GM23338 (cell line): ENCODE measurements around the gene DIO1. TPM values are rescaled to one million over a fixed set of nuclear protein-coding genes. Genes with fewer than 3 reads are reported as not detected.

Experiments used
- ATAC-seq: fragments of 200-7000 bp; cut with Tn5 transposase; 3 replicates; pipeline ENCODE4 v1.9.1; 2020
- DNase-seq: peaks from one replicate; pipeline ENCODE4 v3.0.0-alpha.2; 2015; ENCODE audit warnings: low spot score
- H2AFZ ChIP-seq: fragments of 200-600 bp; sonication (generic); 2 replicates; pipeline ENCODE4 v1.8.0; 2016; ENCODE audit warnings: antibody characterized with exemption, mild to moderate bottlenecking, moderate library complexity
- H3F3A ChIP-seq: fragments of 200-600 bp; sonication (generic); replicated peaks from 2 replicates; pipeline ENCODE4 v1.8.0; 2017; ENCODE audit warnings: antibody characterized with exemption, mixed run types, low read depth
- H3K27ac ChIP-seq: fragments of 200-600 bp; sonication (generic); 2 replicates; pipeline ENCODE4 v1.6.1; 2016; ENCODE audit warnings: low read depth
- H3K27me3 ChIP-seq: fragments of 200-600 bp; sonication (generic); 2 replicates; pipeline ENCODE4 v1.8.0; 2016; ENCODE audit warnings: mild to moderate bottlenecking, mixed run types, moderate library complexity; ENCODE audit not compliant: insufficient read depth
- H3K36me3 ChIP-seq: fragments of 200-600 bp; sonication (generic); 2 replicates; pipeline ENCODE4 v1.8.0; 2016; ENCODE audit warnings: mild to moderate bottlenecking; ENCODE audit not compliant: insufficient read depth
- H3K4me1 ChIP-seq: fragments of 200-600 bp; sonication (generic); 2 replicates; pipeline ENCODE4 v1.8.0; 2016; ENCODE audit warnings: mild to moderate bottlenecking, moderate library complexity; ENCODE audit not compliant: insufficient read depth
- H3K4me2 ChIP-seq: fragments of 200-600 bp; sonication (generic); 2 replicates; pipeline ENCODE4 v1.7.1; 2017; ENCODE audit warnings: mixed run types
- H3K4me3 ChIP-seq: fragments of 200-600 bp; sonication (generic); 2 replicates; pipeline ENCODE4 v1.6.1; 2016; ENCODE audit warnings: mixed run types
- H3K79me2 ChIP-seq: fragments of 200-600 bp; sonication (generic); replicated peaks from 2 replicates; pipeline ENCODE4 v1.8.0; 2017; ENCODE audit warnings: mild to moderate bottlenecking; ENCODE audit not compliant: insufficient read depth
- H3K9me2 ChIP-seq: fragments of 200-600 bp; sonication (generic); 2 replicates; pipeline ENCODE4 v1.8.0; 2017; ENCODE audit not compliant: insufficient read depth
- H4K20me1 ChIP-seq: fragments of 200-600 bp; sonication (generic); replicated peaks from 2 replicates; pipeline ENCODE4 v1.8.0; 2017; ENCODE audit warnings: mild to moderate bottlenecking; ENCODE audit not compliant: insufficient read depth
- H3K27ac Mint-ChIP-seq: 2 replicates; pipeline ENCODE4 v1.8.0; 2020; ENCODE audit warnings: inconsistent platforms, mild to moderate bottlenecking, moderate library complexity, mixed read lengths
- H3K27me3 Mint-ChIP-seq: 3 replicates; pipeline ENCODE4 v1.8.0; 2022; ENCODE audit warnings: low read depth, mild to moderate bottlenecking, moderate library complexity, mixed read lengths, inconsistent platforms; ENCODE audit not compliant: insufficient read depth, poor library complexity
- H3K36me3 Mint-ChIP-seq: 3 replicates; pipeline ENCODE4 v1.8.0; 2021; ENCODE audit warnings: low read depth, mild to moderate bottlenecking, inconsistent platforms, moderate library complexity, mixed read lengths
- H3K4me1 Mint-ChIP-seq: 3 replicates; pipeline ENCODE4 v1.8.0; 2020; ENCODE audit warnings: mild to moderate bottlenecking, inconsistent platforms, mixed read lengths
- H3K4me3 Mint-ChIP-seq: 3 replicates; pipeline ENCODE4 v1.8.0; 2021; ENCODE audit warnings: moderate library complexity, mild to moderate bottlenecking, inconsistent platforms, mixed read lengths
- H3K9me3 Mint-ChIP-seq: 3 replicates; pipeline ENCODE4 v1.8.0; 2020; ENCODE audit warnings: moderate library complexity, mild to moderate bottlenecking, inconsistent platforms, mixed read lengths
- CREB1 ChIP-seq: fragments of 250-450 bp; sonication (Bioruptor Pico); IDR thresholded peaks from 2 replicates; pipeline ENCODE4 v1.5.0; 2020; ENCODE audit warnings: low read depth, mild to moderate bottlenecking, moderate library complexity
- EZH2 ChIP-seq: fragments of 200-600 bp; sonication (generic); IDR thresholded peaks from one replicate; pipeline ENCODE4 v1.8.0; 2017; ENCODE audit warnings: antibody characterized with exemption, mild to moderate bottlenecking, low read depth; ENCODE audit not compliant: unreplicated experiment
- EZH2phosphoT487 ChIP-seq: fragments of 200-600 bp; sonication (generic); IDR thresholded peaks from one replicate; pipeline ENCODE4 v1.8.1; 2018; ENCODE audit warnings: antibody characterized with exemption; ENCODE audit not compliant: unreplicated experiment
- JUNB ChIP-seq: IDR thresholded peaks from one replicate; pipeline ENCODE4 v1.6.1; 2016; ENCODE audit warnings: antibody characterized with exemption; ENCODE audit not compliant: unreplicated experiment
- NANOG ChIP-seq: IDR thresholded peaks from 2 replicates; pipeline ENCODE4 v1.6.1; 2016; ENCODE audit warnings: antibody characterized with exemption, borderline replicate concordance
- POLR2AphosphoS5 ChIP-seq: IDR thresholded peaks from 2 replicates; pipeline ENCODE4 v1.6.1; 2016; ENCODE audit warnings: antibody characterized with exemption, low read depth
- STAT1 ChIP-seq: IDR thresholded peaks from one replicate; pipeline ENCODE4 v1.6.1; 2016; ENCODE audit warnings: antibody characterized with exemption; ENCODE audit not compliant: unreplicated experiment
- ZNF114 ChIP-seq: fragments of 250-450 bp; sonication (Bioruptor Pico); IDR thresholded peaks from 2 replicates; pipeline ENCODE4 v1.5.0; 2020; ENCODE audit warnings: mild to moderate bottlenecking, moderate library complexity
- ZNF331 ChIP-seq: fragments of 250-450 bp; sonication (Bioruptor Pico); IDR thresholded peaks from 2 replicates; pipeline ENCODE4 v1.5.0; 2020; ENCODE audit warnings: low read depth, mild to moderate bottlenecking, moderate library complexity
- polyA plus RNA-seq: library from polyadenylated mRNA; unstranded; fragments of >200 nt; fragmentation: Nextera tagmentation; extraction: Ambion mirVana; gene quantifications from 2 replicates; pipeline ENCODE4 v1.2.1, GENCODE V29; 2016
- total RNA-seq: library from RNA; depleted of rRNA; stranded (reverse); fragments of >200 nt; shearing (Covaris generic); gene quantifications from 2 replicates; pipeline ENCODE4 v1.2.3, GENCODE V29; 2014
- TF ChIP-seq, protein P1 (sequence below): IDR thresholded peaks from one replicate; pipeline ENCODE4 v1.6.1; 2018; ENCODE audit warnings: antibody characterized with exemption; ENCODE audit not compliant: unreplicated experiment
- TF ChIP-seq, protein P2 (sequence below), 2 experiments: fragments of 200-600 bp in 1 of 2; sonication (generic) in 1 of 2; conservative IDR thresholded peaks; 2 replicates each; pipeline versions ENCODE4 v1.5.1 to v1.6.1; 2016 to 2017; ENCODE audit warnings: antibody characterized with exemption in 2 of 2, low read depth in 2 of 2, mild to moderate bottlenecking in 2 of 2, moderate library complexity in 1 of 2
- TF ChIP-seq, protein P3 (sequence below): IDR thresholded peaks from 2 replicates; pipeline ENCODE4 v1.6.1; 2016; ENCODE audit warnings: antibody characterized with exemption

Gene DIO1
- total and polyA plus RNA-seq, 2 experiments from 2014 or later = 0.27 TPM; not detected in 1

DNA sequence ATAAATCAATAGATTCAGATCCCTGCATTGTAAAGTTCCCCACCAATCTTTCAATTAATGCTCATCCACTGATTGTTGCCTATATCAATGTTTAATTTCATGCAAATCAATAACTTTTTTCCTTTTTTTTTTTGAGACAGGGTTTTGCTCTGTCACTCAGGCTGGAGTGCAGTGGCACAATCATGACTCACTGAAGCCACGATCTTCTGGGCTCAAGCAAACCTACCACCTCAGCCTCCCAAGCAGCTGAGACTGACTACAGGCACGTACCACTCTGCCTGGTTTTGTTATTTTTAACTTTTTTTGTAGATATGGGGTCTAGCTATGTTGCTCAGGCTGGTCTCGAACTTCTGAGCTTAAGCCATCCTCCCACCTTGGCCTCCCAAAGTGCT, 25.7 kb downstream of the DIO1 start (continued):
- TF ChIP-seq, protein P1, sequence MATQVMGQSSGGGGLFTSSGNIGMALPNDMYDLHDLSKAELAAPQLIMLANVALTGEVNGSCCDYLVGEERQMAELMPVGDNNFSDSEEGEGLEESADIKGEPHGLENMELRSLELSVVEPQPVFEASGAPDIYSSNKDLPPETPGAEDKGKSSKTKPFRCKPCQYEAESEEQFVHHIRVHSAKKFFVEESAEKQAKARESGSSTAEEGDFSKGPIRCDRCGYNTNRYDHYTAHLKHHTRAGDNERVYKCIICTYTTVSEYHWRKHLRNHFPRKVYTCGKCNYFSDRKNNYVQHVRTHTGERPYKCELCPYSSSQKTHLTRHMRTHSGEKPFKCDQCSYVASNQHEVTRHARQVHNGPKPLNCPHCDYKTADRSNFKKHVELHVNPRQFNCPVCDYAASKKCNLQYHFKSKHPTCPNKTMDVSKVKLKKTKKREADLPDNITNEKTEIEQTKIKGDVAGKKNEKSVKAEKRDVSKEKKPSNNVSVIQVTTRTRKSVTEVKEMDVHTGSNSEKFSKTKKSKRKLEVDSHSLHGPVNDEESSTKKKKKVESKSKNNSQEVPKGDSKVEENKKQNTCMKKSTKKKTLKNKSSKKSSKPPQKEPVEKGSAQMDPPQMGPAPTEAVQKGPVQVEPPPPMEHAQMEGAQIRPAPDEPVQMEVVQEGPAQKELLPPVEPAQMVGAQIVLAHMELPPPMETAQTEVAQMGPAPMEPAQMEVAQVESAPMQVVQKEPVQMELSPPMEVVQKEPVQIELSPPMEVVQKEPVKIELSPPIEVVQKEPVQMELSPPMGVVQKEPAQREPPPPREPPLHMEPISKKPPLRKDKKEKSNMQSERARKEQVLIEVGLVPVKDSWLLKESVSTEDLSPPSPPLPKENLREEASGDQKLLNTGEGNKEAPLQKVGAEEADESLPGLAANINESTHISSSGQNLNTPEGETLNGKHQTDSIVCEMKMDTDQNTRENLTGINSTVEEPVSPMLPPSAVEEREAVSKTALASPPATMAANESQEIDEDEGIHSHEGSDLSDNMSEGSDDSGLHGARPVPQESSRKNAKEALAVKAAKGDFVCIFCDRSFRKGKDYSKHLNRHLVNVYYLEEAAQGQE = no peak
- TF ChIP-seq, protein P2, sequence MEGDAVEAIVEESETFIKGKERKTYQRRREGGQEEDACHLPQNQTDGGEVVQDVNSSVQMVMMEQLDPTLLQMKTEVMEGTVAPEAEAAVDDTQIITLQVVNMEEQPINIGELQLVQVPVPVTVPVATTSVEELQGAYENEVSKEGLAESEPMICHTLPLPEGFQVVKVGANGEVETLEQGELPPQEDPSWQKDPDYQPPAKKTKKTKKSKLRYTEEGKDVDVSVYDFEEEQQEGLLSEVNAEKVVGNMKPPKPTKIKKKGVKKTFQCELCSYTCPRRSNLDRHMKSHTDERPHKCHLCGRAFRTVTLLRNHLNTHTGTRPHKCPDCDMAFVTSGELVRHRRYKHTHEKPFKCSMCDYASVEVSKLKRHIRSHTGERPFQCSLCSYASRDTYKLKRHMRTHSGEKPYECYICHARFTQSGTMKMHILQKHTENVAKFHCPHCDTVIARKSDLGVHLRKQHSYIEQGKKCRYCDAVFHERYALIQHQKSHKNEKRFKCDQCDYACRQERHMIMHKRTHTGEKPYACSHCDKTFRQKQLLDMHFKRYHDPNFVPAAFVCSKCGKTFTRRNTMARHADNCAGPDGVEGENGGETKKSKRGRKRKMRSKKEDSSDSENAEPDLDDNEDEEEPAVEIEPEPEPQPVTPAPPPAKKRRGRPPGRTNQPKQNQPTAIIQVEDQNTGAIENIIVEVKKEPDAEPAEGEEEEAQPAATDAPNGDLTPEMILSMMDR (conservative IDR thresholded peaks at IDR 0.05; ENCODE audit: low read depth in 2 of 2) = no peak
- no peak for TF ChIP-seq ZNF331 (CRISPR knock-in tag)
- no peak for TF ChIP-seq POLR2AphosphoS5
- no peak for TF ChIP-seq EZH2

DNA sequence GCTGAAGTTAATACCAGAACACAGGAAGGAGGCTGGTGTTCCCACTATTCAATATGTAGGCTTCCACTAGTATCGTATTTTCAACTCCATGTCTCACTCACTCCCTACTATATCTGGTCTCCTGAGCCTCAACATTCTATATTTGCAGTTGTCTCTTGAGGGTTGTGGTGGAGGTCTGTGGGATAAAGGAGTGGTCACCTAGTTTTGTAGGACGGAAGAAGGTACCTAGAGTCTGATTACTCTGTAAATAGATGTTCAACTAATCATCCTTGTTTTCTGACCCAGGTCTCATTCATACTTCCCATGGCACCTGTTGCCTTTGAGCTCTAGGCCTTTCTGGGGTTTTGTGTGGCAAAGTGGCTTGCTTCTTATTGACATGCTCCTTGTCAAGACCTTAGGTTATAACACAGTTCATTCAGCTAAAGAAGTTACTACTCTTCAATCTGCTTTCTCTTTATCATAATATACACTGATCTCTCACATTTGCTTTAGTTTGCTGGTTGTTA, 33.4 kb downstream of the DIO1 start:
- Mint-ChIP-seq H3K4me1 (no peaks in the 10 kb centered on the region), H3K36me3 (peaks cover 8% of the 10 kb centered on the region; the same call in 2 of the 3 replicates), H3K27me3 (peaks cover 2% of the 10 kb centered on the region), H3K27ac (no peak overlapping the region), H3K9me3 (no peaks in the 10 kb centered on the region; the same call in 2 of the 3 replicates), H3K4me3 (no peak overlapping the region)
- H3F3A ChIP-seq = no peaks in the 10 kb centered on the region
- no peaks in the 10 kb centered on the region for H3K79me2 ChIP-seq
- H3K27me3 ChIP-seq = no peaks in the 10 kb centered on the region
- no peaks in the 10 kb centered on the region for H4K20me1 ChIP-seq
- no peak for DNase-seq
- TF ChIP-seq STAT1 = no peak
- no peak for TF ChIP-seq EZH2phosphoT487
- TF ChIP-seq, protein P3, sequence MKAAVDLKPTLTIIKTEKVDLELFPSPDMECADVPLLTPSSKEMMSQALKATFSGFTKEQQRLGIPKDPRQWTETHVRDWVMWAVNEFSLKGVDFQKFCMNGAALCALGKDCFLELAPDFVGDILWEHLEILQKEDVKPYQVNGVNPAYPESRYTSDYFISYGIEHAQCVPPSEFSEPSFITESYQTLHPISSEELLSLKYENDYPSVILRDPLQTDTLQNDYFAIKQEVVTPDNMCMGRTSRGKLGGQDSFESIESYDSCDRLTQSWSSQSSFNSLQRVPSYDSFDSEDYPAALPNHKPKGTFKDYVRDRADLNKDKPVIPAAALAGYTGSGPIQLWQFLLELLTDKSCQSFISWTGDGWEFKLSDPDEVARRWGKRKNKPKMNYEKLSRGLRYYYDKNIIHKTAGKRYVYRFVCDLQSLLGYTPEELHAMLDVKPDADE = no peak
- no peak for TF ChIP-seq ZNF114 (CRISPR knock-in tag)
- no peak for TF ChIP-seq ZNF331 (CRISPR knock-in tag)
- TF ChIP-seq JUNB = no peak
- TF ChIP-seq, protein P2 (conservative IDR thresholded peaks at IDR 0.05; ENCODE audit: low read depth in 2 of 2) = no peak
- TF ChIP-seq CREB1 (CRISPR knock-in tag) = no peak
- no peak for TF ChIP-seq NANOG
- no peak for TF ChIP-seq POLR2AphosphoS5
- TF ChIP-seq EZH2 = no peak
- H3K4me2 ChIP-seq = no peak overlapping the region
- no peak overlapping the region for H3K4me3 ChIP-seq
- H3K9me2 ChIP-seq = no peaks in the 10 kb centered on the region
- H3K4me1 ChIP-seq = no peaks in the 10 kb centered on the region
- ATAC-seq = no peak
- no peak overlapping the region for H2AFZ ChIP-seq
- no peaks in the 10 kb centered on the region for H3K36me3 ChIP-seq
- no peak overlapping the region for H3K27ac ChIP-seq
